AG10803 (cell line): ENCODE measurements around the gene ADGRV1.
"Not testable (repeated sequence)": the region's sequence is repeated elsewhere in the genome, so short reads cannot be mapped to it uniquely, and the experiment has no call there.

Experiments
- DNase-seq: peaks from one replicate; pipeline ENCODE4 v3.0.0; 2010; ENCODE audit warnings: low read depth
- H3K4me3 ChIP-seq: 2 replicates; pipeline ENCODE4 v1.5.1; 2011; ENCODE audit warnings: mild to moderate bottlenecking, low read length, control low read depth
- CTCF ChIP-seq: conservative IDR thresholded peaks from 2 replicates; pipeline ENCODE4 v1.5.1; 2011; ENCODE audit warnings: mild to moderate bottlenecking, low read length, control low read depth, inconsistent platforms

ADGRV1 gene

DNA sequence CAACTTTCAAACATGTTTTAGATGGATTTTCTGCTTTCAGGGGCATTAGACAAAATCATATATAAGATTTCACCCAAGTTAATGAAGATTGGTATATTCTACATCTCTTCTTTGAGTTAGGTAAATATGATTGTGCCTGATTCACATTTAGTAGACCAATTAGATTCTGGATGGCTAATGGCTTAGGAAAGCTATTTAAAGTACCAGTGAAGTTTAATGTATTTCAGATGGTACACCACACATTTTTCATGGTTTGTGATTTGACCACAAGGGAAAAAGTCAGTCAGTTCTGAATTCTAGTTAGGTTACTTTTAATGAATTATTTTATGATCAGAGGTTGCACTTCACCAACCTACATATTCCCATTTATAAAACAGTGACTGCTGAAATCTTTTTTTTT, 409.7 kb downstream of the ADGRV1 start:
- H3K4me3 ChIP-seq, result no peak overlapping the region
- peak; percentile 28 for DNase-seq
- no peak for TF ChIP-seq CTCF

DNA sequence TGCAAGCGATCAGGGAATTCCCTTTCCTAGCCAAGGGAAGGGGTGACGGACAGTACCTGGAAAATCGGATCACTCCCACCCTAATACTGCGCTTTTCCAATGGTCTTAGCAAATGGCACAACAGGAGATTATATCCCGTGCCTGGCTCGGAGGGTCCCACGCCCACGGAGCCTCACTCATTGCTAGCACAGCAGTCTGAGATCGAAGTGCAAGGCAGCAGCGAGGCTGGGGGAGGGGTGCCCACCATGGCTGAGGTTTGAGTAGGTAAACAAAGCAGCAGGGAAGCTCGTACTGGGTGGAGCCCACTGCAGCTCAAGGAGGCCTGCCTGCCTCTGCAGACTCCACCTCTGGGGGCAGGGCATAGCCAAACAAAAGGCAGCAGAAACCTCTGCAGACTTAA, 411.3 kb downstream of the ADGRV1 start:
- not testable (repeated sequence) for H3K4me3 ChIP-seq, DNase-seq

- TF ChIP-seq CTCF, result no peak
- no peak for DNase-seq
- H3K4me3 ChIP-seq, result no peak overlapping the region
Measured at GRCh38 chr5:90981177-90981576, 422.6 kb downstream of the ADGRV1 start.

DNA sequence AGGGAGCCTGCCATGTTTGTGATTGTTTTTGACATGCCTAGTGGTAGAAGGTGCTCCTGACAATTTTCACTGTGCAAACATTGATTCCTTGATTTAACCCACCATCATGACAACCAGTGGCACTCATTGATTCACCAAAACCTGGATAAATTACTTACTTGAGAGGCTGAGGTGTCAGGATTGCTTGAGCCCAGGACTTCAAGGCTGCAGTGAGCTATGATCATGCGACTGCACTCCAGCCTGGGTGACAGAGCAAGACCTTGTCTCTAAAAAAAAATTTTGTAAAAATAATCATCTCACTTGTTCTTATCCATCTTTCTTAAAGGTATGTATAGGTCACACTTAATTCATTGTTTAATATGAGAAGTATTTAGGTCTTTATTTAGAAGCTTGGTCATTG, 423.2 kb downstream of the ADGRV1 start:
- no peak for TF ChIP-seq CTCF
- DNase-seq, result no peak
- H3K4me3 ChIP-seq, result no peak overlapping the region

DNA sequence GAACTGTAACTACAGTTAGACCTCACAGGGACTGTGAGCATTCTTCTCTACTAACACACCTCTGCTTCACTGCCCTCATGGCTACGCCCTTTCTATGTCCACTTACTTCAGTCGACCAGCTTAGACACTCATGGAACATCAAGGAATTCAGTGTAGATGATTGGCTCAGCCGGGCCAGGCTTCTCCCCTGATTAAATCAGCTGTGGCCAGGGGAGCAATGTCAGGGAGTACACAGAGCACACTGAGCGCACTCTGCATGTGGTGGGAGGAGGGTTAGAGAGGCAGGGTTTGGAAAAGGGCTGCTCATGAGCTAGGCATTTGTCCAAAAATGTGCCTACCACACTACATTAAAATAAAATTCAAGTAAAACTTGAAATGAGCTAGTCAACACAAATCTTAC, 424.0 kb downstream of the ADGRV1 start:
- H3K4me3 ChIP-seq, result no peak overlapping the region
- no peak for TF ChIP-seq CTCF
- no peak for DNase-seq

GRCh38 chr5:90983148-90983547, 424.6 kb downstream of the ADGRV1 start:
- DNase-seq, result peak; percentile 53
- H3K4me3 ChIP-seq, result no peak overlapping the region
- no peak for TF ChIP-seq CTCF

GRCh38 chr5:90983711-90984124, 425.1 kb downstream of the ADGRV1 start:
- no peak overlapping the region for H3K4me3 ChIP-seq
- no peak for DNase-seq
- TF ChIP-seq CTCF, result no peak

DNA sequence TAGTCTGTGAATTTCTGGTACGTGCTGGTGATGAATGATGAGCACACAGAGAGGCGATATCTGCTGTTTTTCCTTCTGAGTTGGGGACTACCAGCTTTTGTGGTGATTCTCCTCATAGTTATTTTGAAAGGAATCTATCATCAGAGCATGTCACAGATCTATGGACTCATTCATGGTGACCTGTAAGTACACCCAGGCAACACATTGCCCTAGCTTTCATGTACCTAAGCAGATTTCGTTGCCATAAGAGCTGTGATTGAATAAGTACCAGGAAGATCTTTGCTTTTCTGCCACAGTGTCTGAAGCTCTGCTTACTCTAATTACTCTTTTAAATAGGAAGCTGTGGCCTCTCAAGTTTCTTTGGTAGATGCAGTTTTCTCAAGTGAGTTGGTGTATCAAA, 426.7 kb downstream of the ADGRV1 start:
- no peak for TF ChIP-seq CTCF
- DNase-seq, result no peak

More for the DNA sequence above, 426.7 kb downstream of the ADGRV1 start:
- no peak overlapping the region for H3K4me3 ChIP-seq
